Measurements from ENCODE around the gene GRHL1. TPM values are rescaled to one million over a fixed set of nuclear protein-coding genes. Genes with fewer than 3 reads are reported as not detected.

GRHL1 gene
- total RNA-seq, 2 experiments from 2014 or later: 0.28 to 0.38 TPM

DNA sequence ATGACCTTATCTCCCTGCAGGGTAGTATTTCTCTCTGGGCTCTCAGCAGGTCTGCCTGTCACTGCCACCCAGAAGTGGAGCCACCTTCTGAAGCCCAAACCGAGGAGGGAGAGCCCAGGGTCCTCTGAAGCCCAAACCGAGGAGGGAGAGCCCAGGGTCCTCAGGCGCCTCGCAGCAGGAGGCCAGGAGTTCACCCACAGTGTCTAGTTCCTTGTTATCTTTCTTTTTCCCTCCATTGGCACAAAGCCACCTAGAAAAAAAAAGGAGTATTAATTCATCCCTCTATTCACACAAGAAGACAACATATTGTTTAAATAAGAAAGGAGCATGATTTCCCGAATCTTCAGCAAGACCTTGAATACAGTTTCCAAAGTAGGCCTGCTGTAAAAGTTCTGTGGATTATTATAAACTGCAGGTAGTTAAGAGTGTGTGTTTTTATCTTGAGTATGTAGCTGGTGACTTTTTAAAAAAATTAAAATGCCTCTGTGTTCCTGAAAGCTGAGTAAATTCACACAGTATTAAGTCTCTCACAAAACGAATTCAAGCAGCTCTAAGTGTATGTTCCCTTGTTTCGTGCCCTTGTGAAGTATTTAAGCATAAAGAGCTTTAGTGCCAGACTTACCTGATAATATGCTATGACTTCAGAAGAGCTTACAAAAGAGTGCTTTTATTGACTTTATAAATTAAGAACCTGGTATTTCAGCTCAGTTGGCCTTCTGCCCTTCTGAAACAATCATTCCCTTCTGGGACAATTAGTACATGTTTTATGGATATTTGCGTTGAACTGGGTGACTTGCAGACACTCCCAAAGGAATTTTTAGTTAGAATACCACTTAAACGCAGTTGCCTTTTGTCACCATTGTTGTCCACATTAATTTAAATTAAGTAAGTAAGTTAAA lies 11.7 kb upstream of the GRHL1 start:
- Histone ChIP-seq H3K4me3 (ENCODE audit: low read length) (no peak overlapping the region), H3K27ac (ENCODE audit: low read depth in 1 of 2, low read length in 2 of 2) (no peak overlapping the region), H3K36me3 (ENCODE audit: insufficient read depth, low read length) (no peaks in the 10 kb centered on the region), H3K9me3 (ENCODE audit: control insufficient read depth in 1 of 2, insufficient read depth in 1 of 2, low read length in 2 of 2) (no peaks in the 10 kb centered on the region), H3K4me1 (ENCODE audit: insufficient read depth, low read length) (no peaks in the 10 kb centered on the region), H3K27me3 (ENCODE audit: control insufficient read depth in 1 of 2, insufficient read depth in 2 of 2, low read length in 2 of 2) (peaks cover 0 to 6% of the 10 kb centered on the region in 2 experiments)
- H3K27ac Mint-ChIP-seq: no peak overlapping the region
- H3K9me3 Mint-ChIP-seq: no peaks in the 10 kb centered on the region
- no peak overlapping the region for H3K4me3 Mint-ChIP-seq
- no peak for TF ChIP-seq CTCF (IDR thresholded peaks at IDR 0.05)
- intact Hi-C loops (cut with DNase I, micrococcal nuclease): loop anchor here in 1 of 2 experiments (5.0 kb wide), 1 partner anchor 682 kb away; no protein-coding TSS in a partner anchor
- CTCF ChIA-PET: no interaction called here
- peaks cover 10% of the 10 kb centered on the region for H3K36me3 Mint-ChIP-seq (ENCODE audit: low read depth)
- DNase-seq: no peak
- no peaks in the 10 kb centered on the region for H3K4me1 Mint-ChIP-seq (ENCODE audit: low read depth)
- ATAC-seq (ENCODE audit: poor library complexity): no peak
- POLR2A ChIA-PET: no interaction called here
- peaks cover under 1% of the 10 kb centered on the region for H3K27me3 Mint-ChIP-seq

GRCh38 chr2:9941196-9941995 lies 10.1 kb upstream of the GRHL1 start:
- peaks cover 9 to 12% of the 10 kb centered on the region in 2 experiments for H3K27me3 ChIP-seq (ENCODE audit: control insufficient read depth in 1 of 2, insufficient read depth in 2 of 2, low read length in 2 of 2)
- H3K27ac ChIP-seq (ENCODE audit: low read depth in 1 of 2, low read length in 2 of 2): no peak overlapping the region
- TF ChIP-seq CTCF (IDR thresholded peaks at IDR 0.05): no peak
- ChIA-PET POLR2A (no interaction called here), CTCF (no interaction called here)
- ATAC-seq (ENCODE audit: poor library complexity) (no peak), DNase-seq (no peak)
- H3K27ac Mint-ChIP-seq: no peak overlapping the region
- no peaks in the 10 kb centered on the region for H3K4me1 Mint-ChIP-seq (ENCODE audit: low read depth)
- H3K9me3 ChIP-seq (ENCODE audit: control insufficient read depth in 1 of 2, insufficient read depth in 1 of 2, low read length in 2 of 2): no peaks in the 10 kb centered on the region
- H3K27me3 Mint-ChIP-seq: peaks cover 13% of the 10 kb centered on the region
- H3K4me3 Mint-ChIP-seq: no peak overlapping the region
- H3K4me1 ChIP-seq (ENCODE audit: insufficient read depth, low read length): no peaks in the 10 kb centered on the region
- no peak overlapping the region for H3K4me3 ChIP-seq (ENCODE audit: low read length)
- no peaks in the 10 kb centered on the region for H3K36me3 ChIP-seq (ENCODE audit: insufficient read depth, low read length)
- intact Hi-C loops (cut with DNase I, micrococcal nuclease): no loop called here
- no peaks in the 10 kb centered on the region for H3K9me3 Mint-ChIP-seq
- H3K36me3 Mint-ChIP-seq (ENCODE audit: low read depth): peaks cover 2% of the 10 kb centered on the region

DNA sequence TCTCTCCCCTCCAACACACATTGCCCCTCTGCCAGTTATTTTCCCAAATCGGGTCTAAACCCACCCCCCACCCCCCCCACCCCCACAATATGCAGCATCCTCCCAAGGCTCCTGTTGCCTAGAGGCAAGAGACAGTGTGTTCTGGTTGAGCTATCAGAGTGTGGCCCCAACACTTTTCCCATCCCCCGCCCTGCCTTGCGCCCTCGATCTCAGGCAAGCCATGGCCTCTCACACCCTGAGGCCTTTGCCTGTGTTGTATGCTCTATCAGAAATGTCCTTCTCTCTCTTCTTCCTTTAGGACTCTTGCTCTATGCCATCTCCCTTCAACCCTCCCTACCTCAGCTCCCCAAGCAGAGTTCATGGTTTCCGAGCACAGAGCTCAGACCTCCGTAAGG lies 9.5 kb upstream of the GRHL1 start:
- no peak overlapping the region for H3K4me3 ChIP-seq (ENCODE audit: low read length)
- H3K27ac ChIP-seq (ENCODE audit: low read depth in 1 of 2, low read length in 2 of 2): no peak overlapping the region
- TF ChIP-seq CTCF (IDR thresholded peaks at IDR 0.05): no peak
- H3K4me1 ChIP-seq (ENCODE audit: insufficient read depth, low read length): no peaks in the 10 kb centered on the region
- no peaks in the 10 kb centered on the region for H3K36me3 ChIP-seq (ENCODE audit: insufficient read depth, low read length)
- H3K4me1 Mint-ChIP-seq (ENCODE audit: low read depth): no peaks in the 10 kb centered on the region
- H3K9me3 Mint-ChIP-seq: no peaks in the 10 kb centered on the region
- DNase-seq (no peak), ATAC-seq (ENCODE audit: poor library complexity) (no peak)
- H3K27me3 Mint-ChIP-seq: peaks cover 13% of the 10 kb centered on the region
- no peaks in the 10 kb centered on the region for H3K9me3 ChIP-seq (ENCODE audit: control insufficient read depth in 1 of 2, insufficient read depth in 1 of 2, low read length in 2 of 2)
- ChIA-PET CTCF (no interaction called here), POLR2A (no interaction called here)
- H3K4me3 Mint-ChIP-seq: no peak overlapping the region
- H3K27ac Mint-ChIP-seq: no peak overlapping the region
- H3K27me3 ChIP-seq (ENCODE audit: control insufficient read depth in 1 of 2, insufficient read depth in 2 of 2, low read length in 2 of 2): peaks cover 12% of the 10 kb centered on the region in 2 experiments
- no peaks in the 10 kb centered on the region for H3K36me3 Mint-ChIP-seq (ENCODE audit: low read depth)
- intact Hi-C loops (cut with DNase I, micrococcal nuclease): no loop called here
